Activated naive CD4-positive, alpha-beta T cell treated with anti-CD3 and anti-CD28 coated beads, Interleukin-2, amount 50 U/mL, for 72 hours (primary cell): ENCODE results near the gene ST6GALNAC1. TPM values are rescaled to one million over a fixed set of nuclear protein-coding genes. Genes with fewer than 3 reads are reported as not detected.
"Not testable (repeated sequence)": the region's sequence is repeated elsewhere in the genome, so short reads cannot be mapped to it uniquely, and the experiment has no call there.

Experiments
- ATAC-seq, 2 donors: fragments of 150-1000 bp; cut with Tn5 transposase; 2 replicates each; pipeline ENCODE4 v1.10.0; 2021; ENCODE audit warnings: mild to moderate bottlenecking in 2 of 2, moderate library complexity in 2 of 2
- DNase-seq, 2 donors: peaks; one replicate each; pipeline ENCODE4 v3.0.0; 2021 to 2022; ENCODE audit warnings: low spot score in 2 of 2
- H3K27ac Mint-ChIP-seq, 2 donors: one replicate each; pipeline ENCODE4 v1.8.0; 2022; ENCODE audit warnings: mild to moderate bottlenecking in 2 of 2, mixed read lengths in 2 of 2
- H3K36me3 Mint-ChIP-seq, 2 donors: one replicate each; pipeline ENCODE4 v1.8.0; 2022; ENCODE audit warnings: mixed read lengths in 2 of 2
- H3K9me3 Mint-ChIP-seq, 2 donors: one replicate each; pipeline ENCODE4 v1.8.0; 2022; ENCODE audit warnings: mixed read lengths in 2 of 2
- total RNA-seq, 2 donors: library from RNA; stranded (reverse); gene quantifications; one replicate each; pipeline ENCODE4 v1.2.3, GENCODE V29; 2022

ST6GALNAC1 gene
- total RNA-seq, 2 donors from 2014 or later, result 1.0 to 3.0 TPM

DNA sequence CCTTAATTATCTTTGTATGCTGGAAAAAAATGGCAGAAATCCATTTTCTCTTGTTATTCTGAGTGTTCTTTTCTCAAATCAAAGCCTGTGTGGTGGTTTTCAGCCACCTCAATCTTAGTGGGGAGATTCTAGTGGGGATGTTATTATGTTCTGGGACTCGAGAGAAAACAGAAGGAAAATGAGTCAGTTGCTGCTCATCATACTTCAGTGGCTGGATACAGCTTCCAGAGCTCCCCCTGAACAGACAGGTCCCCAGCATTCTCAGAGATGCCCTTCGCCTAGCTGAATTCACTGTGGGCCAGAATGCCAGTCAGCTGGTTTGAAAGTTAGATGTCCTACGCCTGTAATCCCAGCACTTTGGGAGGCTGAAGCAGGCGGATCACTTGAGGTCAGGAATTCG, 8.5 kb downstream of the ST6GALNAC1 start:
- H3K9me3 Mint-ChIP-seq, result no peaks in the 10 kb centered on the region
- H3K27ac Mint-ChIP-seq, result no peak overlapping the region
- H3K36me3 Mint-ChIP-seq, result no peaks in the 10 kb centered on the region
- no peak for ATAC-seq
- DNase-seq, result no peak

DNA sequence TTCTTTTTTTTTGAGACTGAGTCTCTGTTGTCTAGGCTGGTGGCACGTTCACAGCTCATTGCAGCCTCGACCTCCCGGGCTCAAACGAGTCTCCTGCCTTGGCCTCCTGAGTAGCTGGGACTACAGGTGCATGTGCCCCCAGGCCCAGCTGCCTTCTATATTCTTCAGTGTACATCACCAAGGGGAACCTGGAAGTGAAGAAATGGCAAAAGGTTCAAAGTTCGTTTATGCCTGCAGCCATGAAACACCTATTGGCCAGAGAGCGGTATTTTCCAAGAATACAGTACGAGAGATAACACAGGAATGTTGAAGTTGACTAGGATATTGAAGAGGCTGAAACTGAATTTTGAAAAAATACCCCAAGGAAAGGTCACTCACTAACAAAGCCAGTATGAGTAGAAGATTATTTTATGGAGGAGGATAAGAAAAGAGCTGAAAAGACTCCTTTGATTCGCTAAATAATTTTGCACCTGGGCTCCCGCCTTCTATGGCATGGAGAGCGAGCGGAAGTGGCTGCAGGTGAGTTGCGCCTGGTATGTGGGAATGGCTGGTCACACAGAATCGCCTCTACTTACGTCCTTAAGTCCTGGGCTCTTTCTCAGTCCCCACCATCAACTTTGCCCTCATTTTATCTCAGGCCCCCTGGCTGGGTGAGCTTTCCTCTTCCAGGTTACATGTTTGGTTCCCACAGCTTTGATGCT, 9.8 kb downstream of the ST6GALNAC1 start:
- Mint-ChIP-seq H3K27ac (no peak overlapping the region), H3K36me3 (no peaks in the 10 kb centered on the region), H3K9me3 (no peaks in the 10 kb centered on the region)
- ATAC-seq, result no peak
- no peak for DNase-seq

DNA sequence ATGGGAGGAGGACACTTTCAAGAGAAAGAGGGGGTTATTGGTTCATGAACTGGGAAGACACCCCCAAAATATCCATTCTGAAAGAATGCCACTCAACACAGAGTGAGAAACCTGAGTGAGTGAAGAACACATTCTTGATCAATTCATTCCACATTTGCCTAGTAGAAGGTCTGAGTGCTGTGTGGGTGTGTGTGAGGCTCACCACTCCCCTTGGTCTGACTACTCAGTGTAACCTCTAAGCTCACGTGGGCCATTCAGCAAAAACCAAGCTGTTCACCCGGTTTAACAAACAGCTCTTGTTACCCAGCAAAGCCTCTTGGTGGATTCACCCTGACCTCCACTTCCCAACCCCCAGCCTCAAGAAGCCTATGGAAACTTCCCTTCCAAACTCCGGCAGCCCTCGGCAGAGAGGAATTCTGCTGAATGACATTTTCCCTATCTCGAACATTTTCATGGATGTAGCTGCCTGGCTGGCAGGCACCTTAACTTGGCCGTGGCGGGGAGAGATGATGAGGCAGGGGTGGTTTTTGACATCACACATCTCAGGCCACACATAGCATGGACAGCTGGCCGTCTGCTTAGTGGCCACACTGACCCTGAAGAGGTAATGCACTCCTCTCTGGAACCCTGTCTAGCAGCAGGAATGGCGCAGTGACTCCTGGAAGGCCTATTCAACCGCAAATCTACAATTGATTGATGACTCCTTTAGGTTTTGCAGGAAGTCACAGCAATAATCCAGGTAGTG, 11.6 kb downstream of the ST6GALNAC1 start:
- no peak overlapping the region for H3K27ac Mint-ChIP-seq
- ATAC-seq (peak in 1 of 2 donors; percentile 86), DNase-seq (no peak)
- no peaks in the 10 kb centered on the region for H3K9me3 Mint-ChIP-seq
- H3K36me3 Mint-ChIP-seq, result no peaks in the 10 kb centered on the region

DNA sequence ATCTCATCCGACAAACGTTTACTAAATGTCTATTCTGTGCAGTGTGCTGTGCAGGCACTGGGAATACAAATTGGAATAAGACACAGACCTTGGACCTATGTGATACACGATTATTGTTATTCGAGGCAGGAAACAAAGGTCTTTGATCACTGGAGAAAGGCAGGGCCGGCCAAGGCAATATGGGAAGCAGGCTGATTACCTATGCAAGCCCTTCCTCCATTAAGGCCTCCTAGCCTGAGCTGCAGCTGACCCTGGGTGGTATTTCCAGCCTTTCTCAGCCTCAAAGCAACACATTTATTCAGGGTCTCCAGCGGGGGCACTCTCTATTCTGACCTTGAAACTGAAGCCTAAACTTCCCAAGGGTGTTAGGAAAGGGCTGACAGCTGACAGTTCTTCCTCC, 13.4 kb downstream of the ST6GALNAC1 start:
- ATAC-seq (no peak), DNase-seq (no peak)
- Mint-ChIP-seq H3K36me3 (no peaks in the 10 kb centered on the region), H3K9me3 (no peaks in the 10 kb centered on the region), H3K27ac (no peak overlapping the region)

DNA sequence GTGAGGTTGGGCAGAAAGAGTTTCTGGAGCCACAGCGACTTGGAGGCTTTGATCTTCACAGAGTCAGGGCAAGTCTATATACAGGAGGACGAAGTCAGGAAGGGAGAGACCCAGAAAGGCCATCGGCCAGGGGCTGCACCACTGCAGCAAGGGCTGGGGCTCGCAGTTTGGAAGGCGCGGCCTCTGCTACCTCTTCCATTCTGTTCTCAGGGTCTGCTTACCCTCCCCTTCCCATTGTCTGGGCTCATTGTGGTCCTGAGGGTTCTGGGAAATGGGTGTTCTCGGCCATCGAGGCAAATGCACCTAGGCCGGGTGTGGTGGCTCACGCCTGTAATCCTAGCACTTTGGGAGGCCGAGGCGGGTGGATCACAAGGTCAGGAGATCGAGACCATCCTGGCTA, 16.0 kb downstream of the ST6GALNAC1 start:
- no peak for ATAC-seq
- H3K27ac Mint-ChIP-seq, result no peak overlapping the region

DNA sequence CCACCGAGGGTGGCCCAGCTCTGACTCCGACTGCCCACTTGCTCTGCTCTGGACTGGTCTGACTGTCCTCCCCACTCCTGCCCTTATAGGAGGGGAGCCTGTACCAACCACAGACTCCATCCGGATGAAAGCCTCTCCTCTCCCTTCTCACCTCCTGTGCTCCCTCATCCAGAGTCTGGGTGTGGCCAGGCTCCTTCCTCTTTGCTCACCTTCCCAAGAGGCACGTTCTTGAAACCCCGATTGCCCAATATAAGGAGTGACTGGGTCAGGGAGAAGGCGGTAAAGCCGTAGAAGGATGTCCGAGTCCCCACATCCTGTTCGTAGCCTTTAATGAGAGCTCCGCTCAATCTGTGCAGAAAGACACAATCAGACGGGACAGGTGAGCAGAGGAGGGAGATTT, 17.1 kb downstream of the ST6GALNAC1 start:
- no peaks in the 10 kb centered on the region for H3K36me3 Mint-ChIP-seq
- ATAC-seq (no peak), DNase-seq (no peak)

More for the DNA sequence above, 16.0 kb downstream of the ST6GALNAC1 start:
- Mint-ChIP-seq H3K36me3 (no peaks in the 10 kb centered on the region), H3K9me3 (no peaks in the 10 kb centered on the region)
- no peak for DNase-seq

DNA sequence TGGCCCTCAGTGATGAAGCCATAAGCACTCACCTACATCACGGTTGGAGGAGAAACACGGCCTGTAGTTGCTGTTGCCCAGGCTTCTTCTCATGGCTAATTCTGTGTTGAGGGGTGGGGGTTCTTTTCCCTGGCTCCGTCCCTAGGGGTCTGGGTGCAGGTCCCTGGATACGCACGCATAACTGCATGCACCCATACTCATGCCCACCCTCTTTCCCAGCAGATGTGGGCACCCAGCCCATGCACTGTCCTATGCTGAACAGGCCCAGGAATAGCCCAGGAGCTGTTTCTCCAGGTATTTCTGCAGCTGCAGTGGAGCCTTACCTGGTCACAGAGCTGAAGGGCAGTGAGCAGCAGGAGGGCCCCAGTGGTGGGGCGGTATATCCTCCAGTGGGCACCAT, 18.1 kb downstream of the ST6GALNAC1 start:
- no peak for ATAC-seq
- no peak for DNase-seq

More for the DNA sequence above, 17.1 kb downstream of the ST6GALNAC1 start:
- Mint-ChIP-seq H3K9me3 (no peaks in the 10 kb centered on the region), H3K27ac (peak overlapping the region in 1 of 2 donors; percentile 3)

DNA sequence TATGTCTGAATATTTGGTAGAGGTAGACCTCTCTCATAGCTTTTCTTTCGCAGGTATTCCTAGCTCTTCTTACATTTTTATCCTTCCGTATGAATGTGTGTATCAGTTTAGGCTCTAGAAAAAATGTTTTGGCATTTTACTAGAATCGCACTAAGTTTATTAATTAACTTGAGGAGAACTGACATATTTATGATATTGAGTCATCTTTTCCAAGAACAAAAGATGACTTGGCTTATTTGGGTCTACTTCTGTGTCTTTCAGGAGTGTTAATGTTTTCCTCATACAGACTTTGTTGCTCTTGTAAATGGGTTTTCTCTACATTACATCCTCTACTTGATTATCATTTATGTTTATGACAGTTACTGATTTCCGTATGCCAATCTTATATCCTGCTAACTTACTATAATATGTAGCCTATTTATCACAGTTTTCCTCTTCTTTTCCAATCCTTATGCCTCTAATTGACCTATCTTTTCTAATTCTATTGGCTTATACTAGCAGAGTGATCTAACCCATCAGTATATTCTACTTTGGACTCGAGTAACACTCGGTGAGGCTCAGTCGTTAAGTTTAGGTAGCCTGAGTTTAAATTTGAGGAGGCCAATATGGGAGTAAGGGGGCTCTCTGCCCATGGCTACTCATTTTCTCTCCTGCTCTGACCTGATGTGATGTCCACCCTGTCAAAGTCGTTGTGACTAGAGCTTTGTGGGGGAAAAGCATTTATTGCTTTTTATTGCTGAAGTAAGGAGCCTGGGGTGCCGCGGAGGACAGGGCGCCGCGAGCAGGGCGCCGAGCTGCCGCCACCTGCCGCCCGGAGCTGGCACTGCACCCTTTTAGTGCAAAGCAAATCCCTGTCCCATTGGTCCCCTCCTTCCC, 20.0 kb downstream of the ST6GALNAC1 start:
- H3K27ac Mint-ChIP-seq, result no peak overlapping the region
- DNase-seq (peak; percentile 61 to 80), ATAC-seq (peak; percentile 89 to 93)
- no peaks in the 10 kb centered on the region for H3K9me3 Mint-ChIP-seq
- H3K36me3 Mint-ChIP-seq, result no peaks in the 10 kb centered on the region

More for the DNA sequence above, 18.1 kb downstream of the ST6GALNAC1 start:
- no peaks in the 10 kb centered on the region for H3K9me3 Mint-ChIP-seq
- no peaks in the 10 kb centered on the region for H3K36me3 Mint-ChIP-seq
- no peak overlapping the region for H3K27ac Mint-ChIP-seq

DNA sequence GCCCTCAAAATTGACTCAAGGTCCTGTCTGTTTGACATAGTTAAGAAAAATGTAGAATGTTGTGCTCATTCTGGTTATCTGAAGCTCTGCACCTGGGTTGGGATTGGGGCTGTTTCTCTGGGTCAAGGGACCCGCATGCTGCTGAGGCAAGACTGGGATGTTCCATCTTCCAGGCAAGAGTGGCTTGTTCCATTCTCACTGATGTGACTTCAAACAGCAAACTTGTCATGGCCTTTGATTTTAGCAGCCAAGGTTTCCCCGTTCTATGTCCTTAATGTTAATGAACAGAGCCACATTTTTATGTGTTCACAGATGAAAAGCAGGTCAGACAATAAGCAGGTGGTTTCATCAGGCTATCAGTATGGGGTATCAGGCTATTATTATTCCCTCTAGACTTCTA, 25.7 kb downstream of the ST6GALNAC1 start:
- no peak for ATAC-seq
- no peaks in the 10 kb centered on the region for H3K36me3 Mint-ChIP-seq
- no peak overlapping the region for H3K27ac Mint-ChIP-seq
- no peak for DNase-seq
- H3K9me3 Mint-ChIP-seq, result no peaks in the 10 kb centered on the region

DNA sequence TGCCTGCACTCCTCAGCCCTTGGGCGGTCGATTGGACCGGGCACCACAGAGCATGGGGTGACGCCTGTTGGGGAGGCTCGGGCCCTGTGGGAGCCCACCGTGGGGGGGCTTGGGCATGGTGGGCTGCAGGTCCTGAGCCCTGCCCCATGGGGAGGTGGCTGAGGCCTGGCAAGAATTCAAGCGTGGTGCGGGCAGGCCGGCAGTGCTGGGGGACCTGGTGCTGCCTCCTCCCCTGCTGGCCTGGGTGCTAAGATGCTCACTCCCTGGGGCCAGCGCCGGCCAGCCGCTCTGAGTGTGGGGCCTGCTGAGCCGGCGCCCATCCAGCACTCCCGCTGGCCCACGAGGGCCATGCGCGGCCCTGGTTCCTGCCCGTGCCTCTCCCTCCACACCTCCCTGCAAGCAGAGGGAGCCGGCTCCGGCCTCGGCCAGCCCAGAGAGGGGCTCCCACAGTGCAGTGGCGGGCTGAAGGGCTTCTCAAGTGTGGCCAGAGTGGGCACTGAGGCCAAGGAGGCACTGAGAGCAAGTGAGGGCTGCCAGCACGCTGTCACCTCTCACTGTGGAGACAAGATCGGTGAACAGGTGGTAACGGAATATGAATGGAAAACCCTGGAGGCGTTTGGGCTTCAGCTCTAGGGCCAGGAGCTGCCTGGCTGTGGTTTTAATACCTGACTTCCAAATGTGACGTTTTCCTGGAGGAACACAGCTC, 28.5 kb downstream of the ST6GALNAC1 start:
- Mint-ChIP-seq H3K9me3 (no peaks in the 10 kb centered on the region), H3K27ac (no peak overlapping the region), H3K36me3 (no peaks in the 10 kb centered on the region)
- no peak for ATAC-seq
- no peak for DNase-seq

DNA sequence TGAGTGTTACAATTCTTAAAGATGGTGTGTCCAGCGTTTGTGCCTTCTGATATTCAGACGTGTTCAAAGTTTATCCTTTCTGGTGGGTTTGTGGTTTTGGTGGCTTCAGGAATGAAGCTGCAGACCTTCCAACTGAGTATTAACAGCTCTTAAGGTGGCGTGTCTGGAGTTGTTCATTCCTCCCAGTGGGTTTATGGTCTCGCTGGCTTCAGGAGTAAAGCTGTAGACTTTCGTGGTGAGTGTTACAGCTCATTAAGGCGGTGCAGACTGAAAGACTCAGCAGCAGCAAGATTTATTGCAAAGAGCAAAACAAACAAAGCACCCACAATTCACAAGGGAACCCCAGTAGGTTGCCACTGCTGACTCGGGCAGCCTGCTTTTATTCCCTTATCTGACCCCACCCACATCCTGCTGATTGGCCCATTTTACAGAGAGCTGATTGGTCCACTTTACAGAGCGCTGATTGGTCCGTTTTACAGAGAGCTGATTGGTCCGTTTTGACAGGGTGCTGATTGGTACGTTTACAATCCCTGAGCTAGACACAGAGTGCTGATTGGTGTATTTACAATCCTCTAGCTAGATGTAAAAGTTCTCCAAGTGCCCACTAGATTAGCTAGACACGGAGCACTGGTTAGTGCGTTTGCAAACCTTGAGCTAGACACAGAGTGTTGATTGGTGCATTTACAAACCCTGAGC, 29.3 kb downstream of the ST6GALNAC1 start:
- ATAC-seq, result peak in 1 of 2 donors; percentile 13
- DNase-seq, H3K9me3 Mint-ChIP-seq, H3K36me3 Mint-ChIP-seq: not testable (repeated sequence)
- H3K27ac Mint-ChIP-seq, result peak overlapping the region in 1 of 2 donors; percentile 35

DNA sequence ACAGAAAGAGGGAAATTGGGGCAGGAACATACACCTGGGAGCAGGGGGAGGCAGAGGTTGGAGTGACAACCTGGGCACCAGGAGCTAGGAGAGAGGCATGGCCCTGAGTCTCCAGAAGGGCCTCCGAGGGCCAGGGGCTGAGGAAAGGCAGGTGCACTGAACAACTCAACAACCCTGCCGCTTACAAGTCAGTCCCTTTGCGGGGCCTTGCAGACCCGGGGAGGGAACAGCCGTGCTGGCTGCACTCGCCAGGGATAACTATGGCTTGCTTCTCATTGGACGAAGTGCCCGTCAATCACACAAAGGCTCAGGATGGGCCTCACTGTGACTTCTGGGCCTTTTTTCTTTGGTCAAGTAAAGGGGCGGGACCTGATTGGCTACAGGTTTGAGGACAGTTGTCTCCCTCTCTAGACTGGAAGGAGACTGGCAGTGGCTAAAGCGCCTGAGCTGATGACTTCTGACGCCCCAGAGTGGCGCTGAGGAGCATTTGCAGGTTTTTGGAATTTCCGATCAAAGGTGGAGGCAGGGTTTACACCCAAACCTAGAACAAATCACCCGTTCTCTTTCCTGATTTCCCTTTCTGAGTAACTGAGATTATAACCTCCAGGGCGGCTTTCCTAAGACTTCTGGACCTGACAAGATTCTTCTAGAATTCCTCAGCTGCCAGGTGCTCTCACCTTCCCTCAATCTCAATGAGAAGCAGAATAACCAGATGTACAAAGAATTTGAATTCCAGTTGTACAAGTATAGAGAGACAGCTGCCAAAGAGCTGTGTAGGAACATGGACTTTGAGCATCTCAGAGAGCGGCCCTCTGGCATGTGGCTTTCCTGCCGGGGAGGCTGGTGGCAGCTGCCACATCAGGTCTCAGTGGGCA, 30.3 kb downstream of the ST6GALNAC1 start:
- ATAC-seq (no peak), DNase-seq (no peak)
- no peaks in the 10 kb centered on the region for H3K9me3 Mint-ChIP-seq
- no peaks in the 10 kb centered on the region for H3K36me3 Mint-ChIP-seq
- peak overlapping the region in 1 of 2 donors; percentile 35 for H3K27ac Mint-ChIP-seq

DNA sequence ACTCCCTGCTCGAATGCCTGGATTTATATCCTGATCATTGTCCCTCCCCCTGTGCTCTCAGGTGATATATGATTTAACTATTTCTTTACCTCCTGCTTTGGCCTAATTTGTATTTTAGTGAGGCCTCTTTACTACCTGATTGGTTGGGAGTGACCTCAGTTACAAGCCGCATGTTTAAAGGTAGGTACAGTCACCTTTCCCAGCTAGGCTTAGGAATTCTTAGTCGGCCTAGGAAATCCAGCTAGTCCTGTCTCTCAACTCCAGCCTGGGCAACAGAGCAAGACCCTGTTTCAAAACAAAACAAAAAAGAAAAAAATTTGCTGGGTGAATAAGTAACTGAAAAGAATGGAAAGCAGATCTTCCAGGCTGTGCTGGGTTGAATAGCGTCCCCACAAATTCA, 31.1 kb downstream of the ST6GALNAC1 start:
- Mint-ChIP-seq H3K36me3 (no peaks in the 10 kb centered on the region), H3K9me3 (no peaks in the 10 kb centered on the region), H3K27ac (no peak overlapping the region)
- ATAC-seq (no peak), DNase-seq (no peak)

DNA sequence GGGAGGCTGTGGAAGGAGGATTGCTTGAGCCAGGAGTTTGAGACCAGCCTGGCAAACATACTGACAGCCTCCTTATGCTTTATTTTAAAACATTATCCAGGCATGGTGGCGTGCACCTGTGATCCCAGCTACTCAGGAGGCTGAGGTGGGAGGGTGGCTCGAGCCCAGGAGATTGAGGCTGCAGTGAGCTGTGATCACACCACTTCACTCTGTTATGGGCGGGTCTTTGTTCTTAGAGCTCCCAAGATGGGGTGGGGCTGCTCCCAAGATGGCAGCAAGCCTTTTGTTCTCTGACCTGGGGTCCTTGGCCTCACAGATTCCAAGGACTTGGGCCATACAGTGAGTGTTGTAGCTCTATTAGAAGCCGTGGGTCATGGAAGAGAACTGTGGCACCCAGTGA, 31.8 kb downstream of the ST6GALNAC1 start:
- no peaks in the 10 kb centered on the region for H3K9me3 Mint-ChIP-seq
- no peak overlapping the region for H3K27ac Mint-ChIP-seq

DNA sequence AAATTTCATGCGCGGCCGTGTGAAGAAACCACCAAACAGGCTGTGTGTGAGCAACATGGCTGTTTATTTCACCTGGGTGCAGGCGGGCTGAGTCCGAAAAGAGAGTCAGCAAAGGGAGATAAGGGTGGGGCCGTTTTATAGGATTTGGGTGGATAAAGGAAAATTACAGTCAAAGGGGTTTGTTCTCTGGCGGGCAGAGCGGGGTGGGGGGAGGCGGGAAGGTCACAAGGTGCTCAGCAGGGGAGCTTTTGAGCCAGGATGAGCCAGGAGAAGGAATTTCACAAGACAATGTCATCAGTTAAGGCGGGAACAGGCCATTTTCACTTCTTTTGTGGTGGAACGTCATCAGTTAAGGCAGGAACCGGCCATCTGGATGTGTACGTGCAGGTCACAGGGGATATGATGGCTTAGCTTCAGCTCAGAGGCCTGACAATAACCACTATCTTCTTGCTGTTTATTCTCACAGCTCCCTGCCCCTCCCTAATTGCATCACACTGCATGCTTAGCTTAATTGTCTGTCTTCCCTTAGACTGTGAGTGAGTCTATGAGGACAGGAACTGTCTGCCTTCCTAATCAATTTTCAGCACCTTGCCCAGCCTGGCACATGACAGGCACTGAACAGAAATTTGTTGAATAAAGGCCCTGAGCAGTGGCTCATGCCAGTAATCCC, 32.3 kb downstream of the ST6GALNAC1 start:
- not testable (repeated sequence) for H3K9me3 Mint-ChIP-seq, H3K36me3 Mint-ChIP-seq, H3K27ac Mint-ChIP-seq, DNase-seq, ATAC-seq

More for the DNA sequence above, 31.8 kb downstream of the ST6GALNAC1 start:
- DNase-seq, result no peak
- ATAC-seq, result no peak
- no peaks in the 10 kb centered on the region for H3K36me3 Mint-ChIP-seq
